H1 (cell line): ENCODE results near the gene IRF3. TPM values are rescaled to one million over a fixed set of nuclear protein-coding genes. Genes with fewer than 3 reads are reported as not detected.

Experiments used
- BRCA1 ChIP-seq: IDR thresholded peaks from 2 replicates; pipeline ENCODE4 v1.6.1; 2012; ENCODE audit warnings: low read depth, low read length, improper control_type of control experiment
- CBX5 ChIP-seq: fragments of 300-800, 300-1000 bp; sonication (generic); IDR thresholded peaks from 2 replicates; pipeline ENCODE4 v1.7.1; 2016; ENCODE audit warnings: antibody characterized with exemption, low read length, low read depth
- CHD1 ChIP-seq: IDR thresholded peaks from 2 replicates; pipeline ENCODE4 v1.6.1; 2012; ENCODE audit warnings: low read depth, low read length, improper control_type of control experiment
- CREB1 ChIP-seq: IDR thresholded peaks from 2 replicates; pipeline ENCODE4 v1.6.1; 2012; ENCODE audit warnings: inconsistent platforms
- GABPA ChIP-seq: IDR thresholded peaks from 2 replicates; pipeline ENCODE4 v1.6.1; 2011; ENCODE audit warnings: mild to moderate bottlenecking, low read length, moderate library complexity, borderline replicate concordance; ENCODE audit not compliant: insufficient read depth
- RBBP5 ChIP-seq: IDR thresholded peaks from 2 replicates; pipeline ENCODE4 v1.7.1; 2012; ENCODE audit warnings: low read depth, mild to moderate bottlenecking, inconsistent platforms, low read length, moderate library complexity, borderline replicate concordance
- SP4 ChIP-seq: IDR thresholded peaks from 2 replicates; pipeline ENCODE4 v1.6.1; 2012; ENCODE audit warnings: low read length, inconsistent platforms
- SUZ12 ChIP-seq: fragments of 200-600 bp; sonication (generic); IDR thresholded peaks from 2 replicates; pipeline ENCODE4 v1.6.1; 2012; ENCODE audit warnings: mild to moderate bottlenecking, inconsistent platforms, low read length, moderate library complexity, mixed read lengths
- TCF12 ChIP-seq: IDR thresholded peaks from 2 replicates; pipeline ENCODE4 v1.6.1; 2011; ENCODE audit warnings: low read depth, mild to moderate bottlenecking, low read length
- polyA plus RNA-seq, 7 experiments: library from polyadenylated mRNA; depleted of rRNA in 3 of 7; stranded (reverse) in 5 of 7; unstranded in 2 of 7; fragments of >200 nt in 5 of 7; fragments of 200-250 nt in 2 of 7; gene quantifications; 1 replicate in 5 of 7; 2 replicates in 1 of 7; 4 replicates in 1 of 7; pipeline versions ENCODE4 v1.2.1 to v1.2.3, GENCODE V29; 2011 to 2013; ENCODE audit warnings: missing spikeins in 2 of 7, mixed read lengths in 2 of 7
- total RNA-seq: library from RNA; stranded (reverse); fragmentation: NEBNext Ultra II Directional; extraction: Animal tissue kit (Norgen Biotek cat#: 25700); gene quantifications from 2 replicates; pipeline ENCODE4 v1.2.1, GENCODE V29; 2021

IRF3 gene
- total and polyA plus RNA-seq, 2 of the 8 experiments (the other 6 are each of a cell fraction or from before 2014, with no cell fraction given) = 103 to 114 TPM

DNA sequence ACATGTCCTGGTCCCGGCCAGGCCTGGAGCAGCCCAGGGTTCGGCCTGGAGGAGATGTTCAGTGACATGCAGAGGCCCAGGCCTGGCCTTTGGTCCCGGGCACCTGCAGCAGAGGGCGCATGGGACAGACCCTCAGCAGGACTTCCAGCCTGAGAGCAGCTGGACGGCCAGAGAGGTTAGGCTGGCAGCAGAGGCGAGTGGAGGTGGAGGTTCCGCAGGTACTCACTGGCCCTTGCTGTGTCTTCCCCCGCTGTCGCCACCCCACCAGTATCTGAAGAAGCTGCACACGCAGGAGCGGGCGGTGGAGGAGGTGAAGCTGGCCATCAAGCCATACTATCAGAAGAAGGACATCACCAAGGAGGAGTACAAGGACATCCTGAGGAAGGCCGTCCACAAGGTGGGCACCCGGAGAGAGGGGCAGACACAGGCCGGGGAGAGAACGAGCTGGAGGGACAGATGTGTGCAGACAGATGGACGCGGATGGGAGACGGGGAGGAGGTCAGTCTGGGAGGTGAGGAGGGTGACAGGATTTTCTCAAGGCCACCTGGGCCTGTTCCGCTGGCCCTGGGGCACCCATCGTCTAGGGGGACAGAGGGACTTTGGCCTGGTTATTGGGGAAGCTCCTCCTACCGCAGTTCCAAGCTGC lies 8.0 kb downstream of the IRF3 start (continued):
- TF ChIP-seq SUZ12 (no peak), CBX5 (no peak), GABPA (no peak), CREB1 (no peak), BRCA1 (no peak), RBBP5 (no peak), TCF12 (no peak), SP4 (no peak), CHD1 (no peak)
- TF ChIP-seq, all 59 proteins: peak for 0
